ENCODE results near the gene GANC. TPM values are rescaled to one million over a fixed set of nuclear protein-coding genes. Genes with fewer than 3 reads are reported as not detected.

The GANC gene
- total RNA-seq, 1 experiment from 2014 or later, result 15.8 TPM

DNA sequence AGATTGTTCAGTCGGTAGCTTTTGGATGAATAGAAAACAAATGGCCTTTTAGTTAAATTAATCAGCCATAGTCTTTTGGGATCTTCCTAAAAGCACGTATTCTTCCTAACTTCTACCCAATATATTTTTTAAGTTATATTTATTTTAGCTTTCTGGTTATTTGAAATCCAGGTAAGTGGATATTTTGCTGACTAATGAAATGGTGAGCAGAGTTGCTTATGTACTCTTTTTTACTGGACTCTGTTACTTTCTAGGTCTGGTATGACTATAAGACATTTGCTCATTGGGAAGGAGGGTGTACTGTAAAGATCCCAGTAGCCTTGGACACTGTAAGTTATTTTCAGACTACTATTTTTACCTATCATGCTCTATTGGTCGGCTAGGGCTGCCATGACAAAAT, 72.5 kb downstream of the GANC start:
- no peak overlapping the region for H3K56ac ChIP-seq (ENCODE audit: insufficient read length, low read depth, low read length)
- H3K23ac ChIP-seq (ENCODE audit: insufficient read length, low read depth, low read length), result no peak overlapping the region
- H3T11ph ChIP-seq (ENCODE audit: low read length), result no peak overlapping the region
- H3K4ac ChIP-seq (ENCODE audit: low read depth, low read length), result no peak overlapping the region
- no peaks in the 10 kb centered on the region for H3K27me3 Mint-ChIP-seq (ENCODE audit: low read depth)
- H3K4me1 Mint-ChIP-seq, result no peaks in the 10 kb centered on the region
- TF ChIP-seq, protein P1, sequence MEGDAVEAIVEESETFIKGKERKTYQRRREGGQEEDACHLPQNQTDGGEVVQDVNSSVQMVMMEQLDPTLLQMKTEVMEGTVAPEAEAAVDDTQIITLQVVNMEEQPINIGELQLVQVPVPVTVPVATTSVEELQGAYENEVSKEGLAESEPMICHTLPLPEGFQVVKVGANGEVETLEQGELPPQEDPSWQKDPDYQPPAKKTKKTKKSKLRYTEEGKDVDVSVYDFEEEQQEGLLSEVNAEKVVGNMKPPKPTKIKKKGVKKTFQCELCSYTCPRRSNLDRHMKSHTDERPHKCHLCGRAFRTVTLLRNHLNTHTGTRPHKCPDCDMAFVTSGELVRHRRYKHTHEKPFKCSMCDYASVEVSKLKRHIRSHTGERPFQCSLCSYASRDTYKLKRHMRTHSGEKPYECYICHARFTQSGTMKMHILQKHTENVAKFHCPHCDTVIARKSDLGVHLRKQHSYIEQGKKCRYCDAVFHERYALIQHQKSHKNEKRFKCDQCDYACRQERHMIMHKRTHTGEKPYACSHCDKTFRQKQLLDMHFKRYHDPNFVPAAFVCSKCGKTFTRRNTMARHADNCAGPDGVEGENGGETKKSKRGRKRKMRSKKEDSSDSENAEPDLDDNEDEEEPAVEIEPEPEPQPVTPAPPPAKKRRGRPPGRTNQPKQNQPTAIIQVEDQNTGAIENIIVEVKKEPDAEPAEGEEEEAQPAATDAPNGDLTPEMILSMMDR (conservative IDR thresholded peaks at IDR 0.05), result no peak
- no peak overlapping the region for H3K18ac ChIP-seq (ENCODE audit: insufficient read length, low read depth, low read length)
- WGBS (ENCODE audit: extremely low coverage, insufficient read length, low lambda C conversion rate), result no CpG with 5 or more reads among the region's 3 CpGs
- no peak overlapping the region for H3K4me2 ChIP-seq (ENCODE audit: insufficient read depth, insufficient read length, low read length)
- no peak for DNase-seq
- H2AFZ ChIP-seq (ENCODE audit: low read length), result no peak overlapping the region
- no peak overlapping the region for H2BK120ac ChIP-seq (ENCODE audit: low read depth, low read length, poor library complexity, severe bottlenecking)
- no peak overlapping the region for H2BK12ac ChIP-seq (ENCODE audit: insufficient read length, low read depth, low read length)
- H4K8ac ChIP-seq (replicated peaks; ENCODE audit: insufficient read length, low read depth, low read length), result no peak overlapping the region
- no peak overlapping the region for H3K14ac ChIP-seq (ENCODE audit: insufficient read depth, low read length)
- no peak overlapping the region; a peak in 1 of 7 replicates for H3K27ac Mint-ChIP-seq
- H3K23me2 ChIP-seq (ENCODE audit: insufficient read length, low read depth, low read length, poor library complexity, severe bottlenecking), result no peaks in the 10 kb centered on the region
- H3K9me3 Mint-ChIP-seq, result no peaks in the 10 kb centered on the region
- no peaks in the 10 kb centered on the region for H4K20me1 ChIP-seq (ENCODE audit: control insufficient read depth, insufficient read depth, insufficient read length)
- H3K4me3 Mint-ChIP-seq, result no peak overlapping the region
- no peaks in the 10 kb centered on the region for H3K4me1 ChIP-seq (ENCODE audit: insufficient read depth, low read length)
- H2BK20ac ChIP-seq (ENCODE audit: low read depth, low read length, poor library complexity, severe bottlenecking), result no peak overlapping the region
- H3K36me3 Mint-ChIP-seq (ENCODE audit: insufficient read depth in 1 of 3, low read depth in 3 of 3), result no peaks in the 10 kb centered on the region; a peak in 1 of 7 replicates
- no peak overlapping the region for H2AK5ac ChIP-seq (ENCODE audit: insufficient read length, low read length)
- H4K5ac ChIP-seq (ENCODE audit: insufficient read length, low read depth, low read length), result no peak overlapping the region
- H2BK15ac ChIP-seq (ENCODE audit: low read depth, low read length), result no peak overlapping the region
- H4K91ac ChIP-seq (ENCODE audit: insufficient read length, low read depth, low read length), result no peak overlapping the region
- H3K27me3 ChIP-seq (ENCODE audit: insufficient read depth, low read length), result no peaks in the 10 kb centered on the region
- H2BK5ac ChIP-seq (ENCODE audit: insufficient read length, low read length), result no peak overlapping the region
- no peak overlapping the region for H3K9ac ChIP-seq (ENCODE audit: extremely low read depth, insufficient read length, low read length)
- H3K27ac ChIP-seq (ENCODE audit: insufficient read length, low read depth, low read length), result no peak overlapping the region
- no peaks in the 10 kb centered on the region for H3K79me2 ChIP-seq (ENCODE audit: insufficient read depth, low read length)
- H3K79me1 ChIP-seq (ENCODE audit: insufficient read depth, low read depth, low read length, poor library complexity, severe bottlenecking), result no peaks in the 10 kb centered on the region
- H3K9me3 ChIP-seq (ENCODE audit: control insufficient read depth, low read depth, low read length), result no peaks in the 10 kb centered on the region
